KOPT-K1 (cell line): ENCODE measurements around the gene CD46.

Source experiments
- H3K27ac ChIP-seq: fragments of 200-600 bp; sonication (generic); 2 replicates; pipeline ENCODE4 v1.5.1; 2016; ENCODE audit warnings: antibody characterized with exemption, mild to moderate bottlenecking, low read depth, low read length; ENCODE audit not compliant: poor library complexity, severe bottlenecking
- H3K36me3 ChIP-seq: fragments of 200-600 bp; sonication (generic); 2 replicates; pipeline ENCODE4 v1.5.1; 2017; ENCODE audit warnings: antibody characterized with exemption, mild to moderate bottlenecking, low read length, moderate library complexity; ENCODE audit not compliant: insufficient read depth
- H3K9me3 ChIP-seq: fragments of 200-600 bp; sonication (generic); 2 replicates; pipeline ENCODE4 v1.5.1; 2017; ENCODE audit warnings: antibody characterized with exemption, low read length, mild to moderate bottlenecking; ENCODE audit not compliant: insufficient read depth, poor library complexity, severe bottlenecking

CD46 gene

GRCh38 chr1:207812778-207813511, 61.1 kb downstream of the CD46 start:
- no peak overlapping the region for H3K27ac ChIP-seq
- H3K36me3 ChIP-seq: peaks cover 99% of the 10 kb centered on the region
- H3K9me3 ChIP-seq: no peaks in the 10 kb centered on the region

- Histone ChIP-seq H3K36me3 (peaks cover 97% of the 10 kb centered on the region), H3K27ac (no peak overlapping the region), H3K9me3 (no peaks in the 10 kb centered on the region)
Measured at GRCh38 chr1:207813512-207813881, 61.6 kb downstream of the CD46 start.

- H3K36me3 ChIP-seq: peaks cover 97% of the 10 kb centered on the region
- no peak overlapping the region for H3K27ac ChIP-seq
- no peaks in the 10 kb centered on the region for H3K9me3 ChIP-seq
Measured at GRCh38 chr1:207813946-207814345, 62.1 kb downstream of the CD46 start.

GRCh38 chr1:207814469-207814868, 62.6 kb downstream of the CD46 start:
- Histone ChIP-seq H3K36me3 (peaks cover 97% of the 10 kb centered on the region), H3K27ac (no peak overlapping the region), H3K9me3 (no peaks in the 10 kb centered on the region)

GRCh38 chr1:207815466-207815865, 63.6 kb downstream of the CD46 start:
- H3K9me3 ChIP-seq: no peaks in the 10 kb centered on the region
- H3K27ac ChIP-seq: no peak overlapping the region
- peaks cover 97% of the 10 kb centered on the region for H3K36me3 ChIP-seq

GRCh38 chr1:207815913-207816291, 64.0 kb downstream of the CD46 start:
- Histone ChIP-seq H3K27ac (no peak overlapping the region), H3K9me3 (no peaks in the 10 kb centered on the region), H3K36me3 (peaks cover 97% of the 10 kb centered on the region)

GRCh38 chr1:207817166-207817565, 65.3 kb downstream of the CD46 start:
- Histone ChIP-seq H3K27ac (no peak overlapping the region), H3K36me3 (peaks cover 98% of the 10 kb centered on the region), H3K9me3 (no peaks in the 10 kb centered on the region)

GRCh38 chr1:207817778-207818751, 66.2 kb downstream of the CD46 start:
- H3K27ac ChIP-seq: no peak overlapping the region
- H3K9me3 ChIP-seq: no peaks in the 10 kb centered on the region
- H3K36me3 ChIP-seq: peaks cover 98% of the 10 kb centered on the region

- no peaks in the 10 kb centered on the region for H3K9me3 ChIP-seq
- no peak overlapping the region for H3K27ac ChIP-seq
- H3K36me3 ChIP-seq: peaks cover 95% of the 10 kb centered on the region
Measured at GRCh38 chr1:207818971-207819451, 67.2 kb downstream of the CD46 start.

GRCh38 chr1:207820568-207821463, 69.0 kb downstream of the CD46 start:
- H3K9me3 ChIP-seq: no peaks in the 10 kb centered on the region
- H3K27ac ChIP-seq: no peak overlapping the region
- H3K36me3 ChIP-seq: peaks cover 95% of the 10 kb centered on the region

- H3K27ac ChIP-seq: no peak overlapping the region
Measured at GRCh38 chr1:207821464-207822045, 69.7 kb downstream of the CD46 start.

GRCh38 chr1:207822124-207822601, 70.3 kb downstream of the CD46 start:
- H3K9me3 ChIP-seq: no peaks in the 10 kb centered on the region
- H3K36me3 ChIP-seq: peaks cover 95% of the 10 kb centered on the region
- H3K27ac ChIP-seq: no peak overlapping the region

More at GRCh38 chr1:207821464-207822045, 69.7 kb downstream of the CD46 start:
- Histone ChIP-seq H3K9me3 (no peaks in the 10 kb centered on the region), H3K36me3 (peaks cover 95% of the 10 kb centered on the region)

GRCh38 chr1:207822602-207823451, 71.0 kb downstream of the CD46 start:
- no peak overlapping the region for H3K27ac ChIP-seq
- H3K36me3 ChIP-seq: peaks cover 95% of the 10 kb centered on the region
- no peaks in the 10 kb centered on the region for H3K9me3 ChIP-seq
